D341Med (cell line): ENCODE data around the gene KLHL25.

ENCODE experiments used
- DNase-seq: peaks from one replicate; pipeline ENCODE4 v3.0.0; 2012; ENCODE audit warnings: low spot score

KLHL25 gene

DNA sequence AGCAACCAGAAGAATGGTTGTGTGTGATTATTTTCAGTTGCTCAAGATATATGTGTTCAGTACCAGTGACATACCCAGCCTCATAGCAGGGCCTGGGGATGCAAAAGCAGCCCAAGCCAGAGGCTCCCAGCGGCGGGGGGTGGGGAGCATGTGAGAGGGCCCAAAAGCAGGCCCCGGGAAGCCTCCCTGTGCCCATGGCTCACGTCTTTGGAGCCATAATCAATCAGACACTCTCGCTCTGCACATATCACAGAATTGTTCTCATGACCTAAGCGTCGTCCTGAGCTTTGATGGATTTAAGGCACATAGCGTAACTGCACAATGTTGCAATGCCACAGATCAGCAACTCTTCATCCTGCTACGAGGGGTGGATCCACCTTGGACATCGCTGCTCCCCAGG lies 20.8 kb downstream of the KLHL25 start:
- no peak for DNase-seq

DNA sequence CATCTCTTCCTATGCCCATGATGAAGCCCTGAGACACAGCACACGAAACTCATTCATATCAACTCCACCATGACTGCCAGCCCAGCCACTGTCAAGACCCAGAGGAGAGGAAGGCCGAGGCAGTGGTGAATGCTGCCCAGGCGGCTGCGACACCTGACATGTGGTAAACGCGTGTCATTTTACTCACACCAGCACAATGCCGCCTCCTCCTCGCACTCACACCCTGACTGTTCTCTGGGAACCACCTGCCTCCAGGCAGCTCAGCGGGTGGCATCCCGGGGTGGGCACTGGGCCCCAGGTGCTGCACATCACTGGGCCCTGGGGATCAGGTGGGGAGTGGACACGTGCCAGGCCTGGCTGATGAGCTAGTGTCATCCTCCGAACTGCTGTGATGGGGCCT lies 21.5 kb downstream of the KLHL25 start:
- no peak for DNase-seq

DNA sequence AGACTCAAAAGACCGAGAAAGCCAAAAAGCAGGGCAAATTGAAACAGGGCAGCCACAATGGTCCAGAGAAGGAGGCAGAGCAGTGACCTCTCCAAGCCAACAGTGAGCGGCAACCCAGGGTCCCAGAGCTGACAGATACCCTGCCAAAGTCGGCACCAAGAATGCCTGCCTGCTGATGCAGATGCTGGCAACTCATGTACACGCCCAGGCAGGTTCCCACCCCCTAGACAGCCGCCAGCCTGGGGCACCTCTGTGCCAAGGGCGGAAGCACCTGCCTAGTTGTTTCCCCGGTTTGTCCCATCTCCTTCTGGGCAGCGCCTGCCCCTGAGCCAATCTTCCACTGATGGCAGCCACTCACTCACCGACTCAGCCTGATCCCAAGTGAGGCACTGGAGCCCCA lies 22.1 kb downstream of the KLHL25 start:
- no peak for DNase-seq

DNA sequence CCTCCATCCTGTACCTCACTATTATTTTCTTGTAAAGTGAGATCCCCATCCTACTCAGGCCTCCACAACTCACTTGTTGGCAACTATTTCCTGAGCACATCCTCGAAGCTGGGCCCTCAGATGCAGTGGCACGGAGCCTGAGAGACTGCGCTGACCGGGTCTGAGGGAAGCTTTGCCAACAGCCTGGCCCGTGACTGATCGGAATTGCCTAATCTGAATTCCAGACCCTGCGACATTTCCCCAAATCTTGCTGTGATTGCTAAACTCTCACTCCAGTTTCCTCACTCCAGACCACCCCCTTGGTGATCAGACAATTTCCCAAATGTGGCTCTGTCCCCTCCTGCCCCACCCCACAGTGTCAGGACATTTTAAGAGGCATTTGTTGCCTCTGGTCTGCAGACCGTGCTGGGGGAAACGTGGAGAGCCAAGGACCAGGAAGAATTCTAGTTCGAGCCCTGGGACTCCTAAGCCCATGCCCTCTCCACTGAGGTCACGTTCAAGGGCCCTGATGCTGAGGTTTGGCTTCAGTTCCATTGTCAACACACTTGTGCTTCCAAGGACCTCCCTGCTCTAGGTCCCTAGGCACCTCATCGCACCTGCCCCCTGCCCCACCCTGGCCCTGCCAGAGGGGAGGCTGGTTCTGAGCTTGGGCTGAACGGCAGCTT lies 22.8 kb downstream of the KLHL25 start:
- DNase-seq, result no peak

DNA sequence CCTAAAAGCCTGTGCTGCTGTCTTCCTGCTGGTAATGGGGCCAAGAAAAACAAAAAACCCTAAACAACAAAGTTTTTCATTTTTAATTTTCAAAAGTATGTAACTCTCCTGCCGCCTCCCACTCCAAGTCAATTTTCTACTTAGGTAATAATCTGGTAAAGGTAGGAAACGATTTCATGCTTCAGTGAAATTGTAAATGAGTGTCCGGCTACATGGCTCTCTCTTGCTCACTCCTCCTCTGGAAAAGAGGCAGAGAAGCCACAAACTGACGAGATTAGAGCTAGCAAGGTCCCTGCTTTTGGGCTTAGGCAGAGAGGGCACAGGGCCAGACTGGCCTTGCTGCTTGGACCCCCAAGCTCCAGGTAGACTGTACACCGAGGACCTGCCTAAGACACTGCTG lies 23.5 kb downstream of the KLHL25 start:
- DNase-seq, result no peak

DNA sequence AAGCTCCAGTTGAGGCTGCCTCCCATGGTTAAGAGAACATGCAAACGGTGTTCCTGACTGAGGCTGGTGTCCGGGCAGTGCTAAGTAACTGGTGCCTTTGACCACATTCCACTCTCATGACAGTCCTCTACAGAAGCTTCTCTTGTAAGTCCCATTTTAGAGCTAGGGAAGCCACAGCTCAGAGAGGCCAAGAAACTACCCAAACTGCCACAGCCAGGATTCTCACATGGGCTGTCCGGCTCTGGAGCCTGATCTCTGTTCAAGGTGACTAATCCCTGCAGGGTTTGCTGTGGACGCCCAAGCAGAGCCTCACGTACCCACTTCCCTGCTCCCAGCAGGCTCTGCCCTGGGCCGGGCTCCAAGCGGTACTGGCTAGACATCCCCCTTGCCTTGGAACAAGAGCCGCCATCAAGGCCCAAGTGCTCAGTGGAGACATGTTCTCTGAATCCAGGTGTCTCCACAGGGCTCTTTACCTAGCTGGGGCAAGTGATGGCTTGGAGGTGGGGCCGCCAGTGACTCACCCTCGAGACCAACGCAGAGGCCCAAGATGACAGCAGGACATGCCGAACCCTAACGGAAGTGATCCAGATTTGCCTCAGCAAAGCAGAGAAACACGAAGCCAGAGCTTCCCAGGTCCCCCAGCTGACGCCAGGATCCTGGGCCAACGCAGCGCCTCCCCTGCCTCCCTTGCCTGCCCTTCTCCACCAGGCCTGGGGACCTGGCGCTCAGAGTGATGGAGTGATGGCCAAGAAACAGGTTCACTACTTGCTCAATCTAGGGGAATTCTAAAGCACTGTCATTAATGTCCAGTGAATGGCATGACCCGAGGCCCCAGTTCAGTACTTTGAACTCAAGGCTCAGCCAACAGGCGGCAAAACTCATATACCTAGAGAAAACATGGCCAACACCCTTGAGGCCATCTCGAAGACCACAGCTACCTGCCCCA lies 24.4 kb downstream of the KLHL25 start:
- DNase-seq, result no peak

DNA sequence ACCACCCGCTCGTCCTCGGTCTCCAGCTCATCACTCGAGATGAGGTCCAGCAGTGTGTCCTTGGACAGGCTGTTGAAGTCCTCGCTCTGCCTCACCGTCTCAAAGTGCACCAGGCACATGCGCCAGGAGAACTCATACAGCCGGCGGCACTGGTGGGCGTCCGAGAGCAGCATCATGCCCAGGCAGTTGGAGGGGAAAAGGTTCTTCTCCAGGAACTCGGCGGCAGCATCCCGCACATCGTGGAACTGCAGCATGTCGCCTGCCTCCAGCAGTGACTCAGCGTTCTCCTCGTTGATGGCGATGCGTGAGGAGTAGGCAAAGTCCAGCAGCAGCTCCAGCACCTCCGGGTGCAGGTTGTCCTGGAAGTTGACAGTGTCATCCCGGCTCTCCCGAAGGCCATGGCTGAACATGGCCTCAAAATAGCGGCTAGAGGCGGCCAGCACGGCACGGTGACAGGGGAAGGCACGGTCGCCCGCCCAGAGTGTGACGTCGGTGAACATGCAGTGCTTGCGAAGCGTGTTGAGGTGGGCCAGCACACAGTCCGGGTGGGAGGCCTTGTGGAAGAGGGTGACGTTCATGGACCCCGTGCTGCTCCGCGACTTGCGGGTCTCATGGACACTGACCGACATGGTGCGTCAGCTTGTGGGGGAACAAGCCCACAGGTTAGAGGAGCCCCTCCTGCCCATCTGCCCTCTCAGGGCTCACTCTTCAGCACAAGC lies 25.4 kb downstream of the KLHL25 start:
- DNase-seq, result no peak

DNA sequence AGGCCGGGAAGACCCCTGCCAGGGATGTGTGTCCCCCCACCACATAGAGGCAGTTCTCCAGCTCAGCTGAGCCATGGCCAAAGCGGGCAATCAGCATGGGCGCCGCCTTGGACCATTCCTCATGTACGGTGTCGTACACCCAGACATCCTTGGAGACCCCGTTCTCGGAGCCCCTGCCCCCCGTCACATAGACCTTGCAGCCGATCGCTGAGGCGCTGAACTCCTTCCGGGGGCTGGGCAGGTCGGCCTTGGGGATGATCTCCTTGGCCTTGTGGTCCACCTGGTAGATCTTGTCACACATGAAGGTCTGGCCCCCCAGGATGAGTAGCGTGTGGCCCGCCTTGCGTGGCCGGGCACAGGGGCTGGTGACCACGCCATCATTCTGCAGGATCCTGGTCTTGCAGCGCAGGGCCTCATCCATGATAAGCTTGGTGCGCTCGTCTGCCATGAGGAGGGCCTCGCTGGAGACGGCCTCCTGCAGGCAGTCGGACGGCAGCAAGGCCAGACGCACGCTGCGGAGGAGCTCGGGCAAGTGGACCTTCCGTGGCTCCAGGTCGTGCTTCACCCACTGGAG lies 26.0 kb downstream of the KLHL25 start:
- no peak for DNase-seq

DNA sequence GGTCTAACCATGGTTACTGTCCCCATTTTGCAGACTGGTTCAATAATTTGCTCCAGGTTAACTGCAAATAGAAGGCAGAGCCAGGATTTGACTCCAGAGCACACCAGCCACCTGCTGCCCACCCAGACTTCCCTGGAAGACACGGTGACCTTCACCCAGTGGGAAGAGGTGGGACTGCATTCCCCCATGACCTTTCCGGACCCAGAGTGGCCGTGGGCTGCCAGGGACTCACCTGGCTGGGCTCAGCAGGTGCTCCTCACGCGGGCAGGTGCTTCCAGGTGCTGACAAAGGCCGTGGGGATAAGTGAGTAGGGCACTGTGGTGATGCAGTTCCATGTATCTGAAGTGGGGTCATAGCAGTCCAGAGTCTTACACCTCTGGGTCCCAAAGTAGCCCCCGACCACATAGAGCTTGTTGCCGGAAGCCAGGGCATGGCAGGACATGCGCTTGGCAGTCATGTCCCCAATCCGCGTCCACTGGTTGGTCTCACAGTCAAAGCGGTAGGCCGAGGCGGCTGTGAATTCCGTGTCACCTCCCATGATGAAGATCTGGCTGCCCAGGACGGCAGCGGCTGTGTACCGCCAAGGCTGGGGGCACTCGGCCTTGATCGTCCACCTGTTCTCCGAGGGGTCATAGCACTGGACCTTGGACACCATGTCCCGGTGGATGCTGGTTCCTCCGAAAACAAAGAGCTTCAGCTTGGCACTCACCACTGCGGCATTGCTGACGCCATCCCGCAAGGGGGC lies 26.8 kb downstream of the KLHL25 start:
- DNase-seq, result no peak

DNA sequence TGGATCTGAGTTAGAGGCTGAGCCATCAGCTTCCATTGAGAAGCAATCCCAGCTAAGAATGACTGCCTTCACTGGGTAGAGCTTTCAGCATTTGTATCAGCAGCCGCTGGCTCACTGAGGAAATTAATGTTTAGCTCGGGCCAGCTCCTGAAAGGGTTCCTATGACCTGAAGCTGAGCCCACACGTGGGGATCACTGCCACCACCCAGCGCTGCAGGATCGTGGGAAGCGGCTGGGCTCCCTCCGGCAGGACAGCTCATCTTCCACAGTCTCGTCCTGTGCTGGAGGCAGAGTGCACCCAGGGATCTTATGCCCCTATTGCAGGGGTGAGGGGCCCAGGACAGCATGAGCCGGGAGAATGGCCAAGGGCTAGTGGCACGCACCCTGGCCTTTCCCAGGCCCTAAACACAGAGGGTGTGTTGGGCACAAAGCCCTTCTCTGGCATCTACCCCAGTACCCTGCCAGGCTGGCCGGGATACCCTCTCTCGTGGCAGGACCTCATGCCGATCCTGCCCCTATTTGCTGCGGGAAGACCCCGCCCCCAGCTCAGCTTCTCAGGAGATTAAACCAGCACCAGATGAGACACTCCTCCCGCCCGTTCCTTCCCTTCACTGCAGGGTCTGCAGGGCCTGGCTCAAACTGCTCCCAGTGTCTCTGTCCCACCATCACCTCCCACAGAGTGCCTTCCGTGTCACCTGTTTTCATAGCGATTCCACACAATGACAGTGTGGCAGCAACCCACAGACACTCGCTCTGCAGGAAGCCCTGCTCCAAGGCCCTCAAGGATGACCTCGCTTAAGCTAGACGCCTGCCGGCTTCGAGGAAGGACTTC lies 28.5 kb downstream of the KLHL25 start:
- DNase-seq, result peak; percentile 59

DNA sequence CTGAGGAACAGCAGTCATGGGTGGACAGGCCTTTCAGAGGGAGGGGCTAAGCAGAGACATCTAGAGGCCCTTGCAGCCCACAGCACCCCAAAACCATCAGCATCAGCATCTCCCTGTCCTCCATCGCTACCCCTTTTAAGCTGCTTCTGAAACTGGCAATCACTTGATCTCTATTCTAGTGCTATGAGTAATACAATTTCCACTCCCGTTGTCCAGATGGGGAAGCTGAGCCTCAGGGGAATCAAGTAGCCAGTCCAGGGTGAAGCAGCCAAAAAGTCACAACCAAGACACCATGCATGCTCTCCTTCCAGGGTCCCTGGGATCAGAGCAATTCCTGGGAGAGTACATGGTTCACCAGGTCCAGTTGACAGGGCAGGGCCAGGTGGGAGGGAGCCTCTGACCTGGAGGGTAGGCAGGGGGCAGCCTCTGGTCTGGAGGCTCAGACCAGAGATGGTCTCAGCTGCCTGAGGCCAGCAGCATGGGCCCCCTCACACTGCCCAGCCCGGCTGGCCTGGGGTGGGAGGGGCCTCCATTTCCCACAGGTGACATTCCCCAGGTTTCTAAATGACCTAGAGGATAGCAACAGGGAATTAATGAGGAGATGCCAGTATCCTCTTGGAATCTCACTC lies 30.0 kb downstream of the KLHL25 start:
- no peak for DNase-seq

DNA sequence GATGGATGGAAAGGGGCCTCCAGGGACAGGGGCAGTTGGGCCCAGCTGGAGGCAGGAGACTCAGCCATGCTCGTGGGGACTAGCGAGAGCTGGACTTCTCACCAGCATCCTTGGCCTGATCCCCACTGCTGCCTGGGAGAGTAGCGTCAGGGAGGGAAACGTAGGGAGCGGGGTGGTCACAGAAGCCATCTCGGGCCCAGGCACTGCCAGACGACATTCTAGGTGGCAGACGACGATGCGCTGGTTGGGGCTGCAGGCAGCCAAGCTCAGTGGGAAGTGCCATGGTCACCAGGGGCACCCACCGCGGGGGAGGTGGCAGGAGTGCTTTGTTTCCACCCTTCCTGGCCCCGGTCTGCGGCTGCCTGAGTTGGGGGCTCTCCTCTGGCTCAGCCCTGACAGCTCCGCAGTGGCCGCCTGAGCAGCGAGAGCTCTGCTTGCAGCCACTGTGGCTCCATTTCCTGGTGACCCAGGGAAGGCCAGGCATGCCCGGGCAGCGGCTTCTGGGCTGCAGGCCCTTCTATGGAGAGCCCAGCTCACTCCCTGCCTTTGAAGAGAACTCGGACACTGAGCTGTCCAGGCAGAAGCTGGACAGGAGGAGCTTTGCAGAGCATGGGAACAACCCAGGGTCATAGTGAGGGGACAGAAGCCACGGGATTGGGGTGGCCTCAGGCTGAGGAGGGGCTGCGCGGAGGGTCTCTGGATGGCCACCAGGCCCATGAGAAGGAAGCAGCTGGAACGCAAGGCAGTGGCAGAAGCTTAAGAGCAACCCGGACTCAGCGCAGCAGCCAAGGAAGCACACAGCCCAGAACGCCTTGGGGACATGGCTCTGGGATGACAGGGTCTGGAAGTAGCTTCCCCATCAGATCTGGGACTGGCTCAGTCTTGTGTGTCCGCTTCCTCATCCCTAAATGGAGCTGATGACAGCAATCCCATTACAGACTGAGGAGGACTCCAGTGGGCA lies 30.8 kb downstream of the KLHL25 start:
- no peak for DNase-seq

DNA sequence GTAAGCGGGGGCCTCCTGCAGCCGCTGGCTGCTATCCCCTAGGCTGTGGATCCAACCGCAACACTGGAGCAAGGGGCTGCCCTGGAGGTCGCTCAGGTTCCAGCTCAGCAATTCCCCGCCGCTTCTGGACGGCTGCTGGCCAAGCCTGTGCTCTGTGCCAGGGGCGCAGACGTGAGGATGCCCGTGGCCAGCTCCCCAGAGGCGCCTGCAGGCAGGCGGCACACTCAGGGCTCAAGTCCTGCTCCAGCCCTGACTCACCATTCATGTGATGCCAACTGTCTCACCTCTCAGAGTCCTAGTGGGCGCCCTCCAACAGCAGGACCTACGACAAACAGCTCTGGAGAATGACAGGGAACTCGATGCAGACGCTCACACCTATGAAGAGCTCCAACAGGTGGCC lies 31.6 kb downstream of the KLHL25 start:
- no peak for DNase-seq

DNA sequence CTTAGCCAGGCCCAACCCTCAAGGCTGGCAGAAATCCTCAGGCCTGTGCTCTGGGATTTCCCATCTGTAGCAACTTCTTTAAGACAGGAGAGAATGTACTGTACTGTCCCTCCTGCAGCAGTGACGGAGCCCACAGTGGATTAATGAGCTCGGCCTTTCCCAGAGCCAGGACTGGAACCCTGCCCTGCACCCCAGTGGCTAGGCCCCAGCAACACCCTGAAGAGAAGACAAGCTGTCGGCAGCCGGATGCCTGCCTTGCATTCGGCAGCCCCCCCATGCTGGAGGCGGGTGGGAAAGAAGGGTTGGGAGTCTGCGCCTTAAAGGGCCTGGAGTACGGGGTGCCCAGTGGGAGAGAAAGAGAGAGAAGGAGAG lies 32.0 kb downstream of the KLHL25 start:
- no peak for DNase-seq

DNA sequence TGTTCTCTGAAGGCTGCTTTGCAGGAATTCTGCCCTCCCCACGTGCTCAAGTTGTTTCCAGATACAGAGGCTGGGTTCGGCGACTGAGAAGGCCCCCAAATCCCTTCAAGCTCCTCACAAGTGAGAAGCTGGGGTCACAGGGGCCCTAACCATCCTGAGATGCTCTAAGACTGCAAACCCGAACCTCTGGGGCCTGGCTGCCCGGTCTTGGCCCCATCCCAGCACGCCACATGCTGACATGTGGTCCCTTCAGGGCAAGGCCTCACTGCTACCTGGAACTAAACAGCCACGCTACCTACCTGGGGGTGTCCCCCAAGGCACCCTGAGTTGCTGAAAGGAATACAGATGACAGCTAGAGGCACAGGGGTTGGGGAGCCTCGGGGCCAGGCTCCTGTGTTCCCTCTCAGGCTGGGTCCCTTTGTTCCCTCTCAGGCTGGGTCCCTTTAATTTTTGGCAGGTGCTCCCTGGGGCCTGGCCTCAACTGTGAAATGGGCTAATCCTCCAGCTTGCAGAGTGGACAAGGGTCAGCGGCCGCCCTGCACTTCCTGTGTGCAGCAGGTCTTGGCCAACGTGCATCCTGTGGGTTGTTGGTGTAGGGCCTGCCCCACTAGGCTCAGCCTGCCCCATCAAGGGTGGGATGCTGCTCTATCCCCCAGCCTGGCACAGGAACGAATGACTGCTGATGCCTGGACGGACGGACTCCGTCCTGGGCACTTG lies 32.5 kb downstream of the KLHL25 start:
- no peak for DNase-seq

DNA sequence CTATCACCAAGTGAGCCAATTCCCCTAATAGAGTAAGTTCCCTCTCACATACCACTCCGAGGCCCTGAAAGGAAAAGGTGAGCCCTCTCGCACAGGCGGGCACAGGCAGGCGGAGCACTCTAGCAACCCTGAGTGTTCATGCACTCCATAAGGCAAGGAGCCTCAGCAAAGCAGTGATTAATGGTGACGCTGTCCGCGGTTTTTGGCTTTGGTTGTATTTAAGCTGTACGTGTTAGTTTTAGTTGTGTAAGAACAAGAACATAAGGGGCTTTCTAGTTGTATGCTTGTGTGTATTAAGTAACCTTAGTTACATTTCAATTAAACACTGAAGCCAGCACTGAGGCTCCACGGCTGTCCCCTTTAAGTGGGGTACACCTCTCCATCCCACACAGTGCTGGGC lies 33.1 kb downstream of the KLHL25 start:
- no peak for DNase-seq

DNA sequence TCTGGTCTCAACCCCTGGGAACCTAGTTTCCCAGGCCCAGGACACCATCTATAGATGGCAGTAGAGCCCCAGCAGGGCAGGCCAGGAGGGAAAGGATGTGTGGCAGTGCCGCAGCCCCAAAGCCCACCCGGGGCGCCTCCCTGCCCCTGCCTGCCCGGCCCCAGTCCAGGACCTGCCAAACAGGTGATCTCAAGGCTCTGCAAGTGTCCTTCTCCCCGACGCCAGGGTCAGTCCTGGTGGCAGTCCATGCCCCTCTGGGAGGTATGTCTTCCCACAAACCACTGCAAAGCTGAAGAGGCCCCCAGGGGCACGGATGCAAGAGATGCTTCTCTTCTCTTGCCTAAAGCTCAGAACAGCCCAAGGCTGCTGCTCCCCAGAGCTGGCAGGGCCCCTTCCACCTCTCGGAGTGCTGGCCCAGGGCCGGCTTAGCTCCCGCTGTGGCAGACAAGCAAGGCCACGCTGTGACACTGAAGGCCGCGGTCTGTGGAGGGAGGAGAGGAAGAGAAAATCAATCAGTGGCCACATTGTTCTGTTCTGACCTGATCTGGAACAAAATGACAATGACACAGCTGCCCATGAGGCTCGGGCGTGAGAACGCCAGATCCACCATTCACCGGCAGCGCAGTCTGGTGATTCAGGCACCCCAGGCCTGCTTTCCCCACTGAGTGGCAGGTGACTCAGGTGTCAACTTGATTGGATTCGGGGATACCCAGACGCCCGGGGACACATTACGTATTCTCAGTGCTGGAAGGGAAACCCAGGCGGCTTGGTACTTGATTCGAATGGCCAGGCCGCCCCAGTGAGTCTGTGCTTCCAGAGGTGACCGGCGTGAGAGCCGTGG lies 34.0 kb downstream of the KLHL25 start:
- peak; percentile 69 for DNase-seq

DNA sequence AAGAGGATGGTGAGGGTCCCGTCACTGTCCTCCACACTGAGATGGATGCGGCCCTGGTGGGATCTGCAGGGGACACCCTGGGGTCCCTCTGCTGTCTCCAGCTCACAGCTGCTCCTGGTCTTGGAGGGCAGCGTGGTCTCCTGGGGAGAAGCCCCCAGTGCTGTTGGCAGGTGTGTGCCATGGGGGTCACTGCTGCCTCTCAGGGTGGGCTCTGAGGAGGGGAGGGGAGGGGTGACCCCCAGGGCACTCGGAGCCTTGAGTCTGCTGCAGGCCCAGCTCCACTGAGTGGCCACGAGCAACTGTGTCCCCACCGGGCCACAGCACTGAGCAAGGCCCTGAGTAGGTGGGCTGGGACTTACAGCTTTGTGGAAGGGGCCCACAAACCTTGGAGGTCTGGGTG lies 34.7 kb downstream of the KLHL25 start:
- DNase-seq, result no peak
